Liver (tissue), 3 donors: ENCODE data around the gene LTBP2.

ENCODE experiments used
- RAD21 ChIP-seq, 2 donors: IDR thresholded peaks; 2 replicates each; pipeline ENCODE4 v1.6.1; 2016; ENCODE audit warnings: antibody characterized with exemption in 2 of 2, mild to moderate bottlenecking in 2 of 2
- TAF1 ChIP-seq: conservative IDR thresholded peaks from 2 replicates; pipeline ENCODE4 v1.6.1; 2016; ENCODE audit warnings: antibody characterized with exemption, mild to moderate bottlenecking
- TF ChIP-seq, protein P1 (sequence below): fragments of 150-350 bp; IDR thresholded peaks from 2 replicates; pipeline ENCODE4 v1.5.1; 2017; ENCODE audit warnings: improper control_type of control experiment, low read depth, low read length; ENCODE audit not compliant: missing input control
- TF ChIP-seq, protein P2 (sequence below): IDR thresholded peaks from 2 replicates; pipeline ENCODE4 v1.6.1; 2016; ENCODE audit warnings: antibody characterized with exemption
- TF ChIP-seq, protein P3 (sequence below): IDR thresholded peaks from 2 replicates; pipeline ENCODE4 v1.6.1; 2016; ENCODE audit warnings: antibody characterized with exemption
- donor health status: healthy.
- donor health status: healthy.

- TF ChIP-seq, protein P1, sequence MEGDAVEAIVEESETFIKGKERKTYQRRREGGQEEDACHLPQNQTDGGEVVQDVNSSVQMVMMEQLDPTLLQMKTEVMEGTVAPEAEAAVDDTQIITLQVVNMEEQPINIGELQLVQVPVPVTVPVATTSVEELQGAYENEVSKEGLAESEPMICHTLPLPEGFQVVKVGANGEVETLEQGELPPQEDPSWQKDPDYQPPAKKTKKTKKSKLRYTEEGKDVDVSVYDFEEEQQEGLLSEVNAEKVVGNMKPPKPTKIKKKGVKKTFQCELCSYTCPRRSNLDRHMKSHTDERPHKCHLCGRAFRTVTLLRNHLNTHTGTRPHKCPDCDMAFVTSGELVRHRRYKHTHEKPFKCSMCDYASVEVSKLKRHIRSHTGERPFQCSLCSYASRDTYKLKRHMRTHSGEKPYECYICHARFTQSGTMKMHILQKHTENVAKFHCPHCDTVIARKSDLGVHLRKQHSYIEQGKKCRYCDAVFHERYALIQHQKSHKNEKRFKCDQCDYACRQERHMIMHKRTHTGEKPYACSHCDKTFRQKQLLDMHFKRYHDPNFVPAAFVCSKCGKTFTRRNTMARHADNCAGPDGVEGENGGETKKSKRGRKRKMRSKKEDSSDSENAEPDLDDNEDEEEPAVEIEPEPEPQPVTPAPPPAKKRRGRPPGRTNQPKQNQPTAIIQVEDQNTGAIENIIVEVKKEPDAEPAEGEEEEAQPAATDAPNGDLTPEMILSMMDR, result no peak
- TF ChIP-seq, protein P2, sequence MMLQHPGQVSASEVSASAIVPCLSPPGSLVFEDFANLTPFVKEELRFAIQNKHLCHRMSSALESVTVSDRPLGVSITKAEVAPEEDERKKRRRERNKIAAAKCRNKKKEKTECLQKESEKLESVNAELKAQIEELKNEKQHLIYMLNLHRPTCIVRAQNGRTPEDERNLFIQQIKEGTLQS, result no peak
- TF ChIP-seq RAD21 (IDR thresholded peaks at IDR 0.05) (no peak), TAF1 (no peak)
- TF ChIP-seq, protein P3, sequence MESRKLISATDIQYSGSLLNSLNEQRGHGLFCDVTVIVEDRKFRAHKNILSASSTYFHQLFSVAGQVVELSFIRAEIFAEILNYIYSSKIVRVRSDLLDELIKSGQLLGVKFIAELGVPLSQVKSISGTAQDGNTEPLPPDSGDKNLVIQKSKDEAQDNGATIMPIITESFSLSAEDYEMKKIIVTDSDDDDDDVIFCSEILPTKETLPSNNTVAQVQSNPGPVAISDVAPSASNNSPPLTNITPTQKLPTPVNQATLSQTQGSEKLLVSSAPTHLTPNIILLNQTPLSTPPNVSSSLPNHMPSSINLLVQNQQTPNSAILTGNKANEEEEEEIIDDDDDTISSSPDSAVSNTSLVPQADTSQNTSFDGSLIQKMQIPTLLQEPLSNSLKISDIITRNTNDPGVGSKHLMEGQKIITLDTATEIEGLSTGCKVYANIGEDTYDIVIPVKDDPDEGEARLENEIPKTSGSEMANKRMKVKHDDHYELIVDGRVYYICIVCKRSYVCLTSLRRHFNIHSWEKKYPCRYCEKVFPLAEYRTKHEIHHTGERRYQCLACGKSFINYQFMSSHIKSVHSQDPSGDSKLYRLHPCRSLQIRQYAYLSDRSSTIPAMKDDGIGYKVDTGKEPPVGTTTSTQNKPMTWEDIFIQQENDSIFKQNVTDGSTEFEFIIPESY, result no peak
Observed at GRCh38 chr14:74519316-74520074, 92.5 kb downstream of the LTBP2 start.
